Osteoblast (primary cell): ENCODE data around the gene CDYL2. TPM values are rescaled to one million over a fixed set of nuclear protein-coding genes. Genes with fewer than 3 reads are reported as not detected.

Source experiments
- DNase-seq: peaks from one replicate; pipeline ENCODE4 v3.0.0; 2011; ENCODE audit warnings: low spot score, mixed read lengths; ENCODE audit not compliant: insufficient read length; ENCODE audit errors: missing footprints
- H2AFZ ChIP-seq: 2 replicates; pipeline ENCODE4 v1.6.0; 2011; ENCODE audit warnings: mild to moderate bottlenecking, low read length
- H3K27ac ChIP-seq: 2 replicates; pipeline ENCODE4 v1.5.1; 2011; ENCODE audit warnings: mild to moderate bottlenecking, low read depth, low read length, moderate library complexity
- H3K27me3 ChIP-seq: 2 replicates; pipeline ENCODE4 v1.6.0; 2012; ENCODE audit warnings: mild to moderate bottlenecking, control low read depth, inconsistent platforms, low read length, moderate library complexity; ENCODE audit not compliant: insufficient read depth
- H3K36me3 ChIP-seq: 2 replicates; pipeline ENCODE4 v1.5.1; 2011; ENCODE audit warnings: mild to moderate bottlenecking, low read length, control low read depth, moderate library complexity; ENCODE audit not compliant: insufficient read depth
- H3K4me1 ChIP-seq: 2 replicates; pipeline ENCODE4 v1.5.1; 2011; ENCODE audit warnings: mild to moderate bottlenecking, low read length, control low read depth, moderate library complexity; ENCODE audit not compliant: insufficient read depth
- H3K4me2 ChIP-seq: 2 replicates; pipeline ENCODE4 v1.6.0; 2011; ENCODE audit warnings: mild to moderate bottlenecking, low read length; ENCODE audit not compliant: insufficient read depth
- H3K4me3 ChIP-seq: fragments of 200-600 bp; sonication (generic); 3 replicates; pipeline ENCODE4 v1.5.1; 2012; ENCODE audit warnings: mild to moderate bottlenecking, low read length, inconsistent platforms; ENCODE audit not compliant: insufficient read depth
- H3K79me2 ChIP-seq: 2 replicates; pipeline ENCODE4 v1.6.0; 2012; ENCODE audit warnings: mild to moderate bottlenecking, low read length, control low read depth, inconsistent platforms; ENCODE audit not compliant: insufficient read depth
- H3K9me3 ChIP-seq: 2 replicates; pipeline ENCODE4 v1.5.1; 2011; ENCODE audit warnings: low read depth, low read length, control low read depth
- H4K20me1 ChIP-seq: 2 replicates; pipeline ENCODE4 v1.6.0; 2012; ENCODE audit warnings: mild to moderate bottlenecking, low read length, control low read depth; ENCODE audit not compliant: insufficient read depth
- CTCF ChIP-seq: IDR thresholded peaks from 2 replicates; pipeline ENCODE4 v1.5.1; 2011; ENCODE audit warnings: mild to moderate bottlenecking, low read depth, low read length, moderate library complexity; ENCODE audit errors: extremely low read depth
- total RNA-seq: library from RNA; depleted of rRNA; stranded (reverse); fragments of >200 nt; gene quantifications from 2 replicates; pipeline ENCODE4 v1.2.3, GENCODE V29; 2012

CDYL2 gene
- total RNA-seq, 1 donor: 8.3 TPM

DNA sequence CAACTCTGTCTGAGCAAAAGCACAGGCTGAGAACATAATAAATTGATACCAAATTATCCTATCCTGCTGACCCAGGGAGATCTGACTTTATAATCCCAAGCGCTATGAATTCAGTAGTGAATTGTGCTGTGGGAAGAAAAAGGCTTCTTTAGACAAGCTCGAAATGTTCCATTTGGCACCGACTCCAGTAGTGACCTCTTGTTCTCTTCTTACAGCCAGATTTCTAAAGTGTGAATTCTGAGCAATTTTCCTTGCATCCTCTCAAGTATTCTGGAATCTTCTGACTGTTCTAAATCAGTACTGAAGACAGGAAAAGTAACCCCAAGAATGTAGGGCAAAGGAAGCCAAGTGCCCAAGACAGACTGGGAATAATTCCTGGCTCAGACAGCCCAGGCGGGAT lies 58.2 kb downstream of the CDYL2 start:
- no peak for DNase-seq
- H3K79me2 ChIP-seq: peaks cover 12% of the 10 kb centered on the region
- H3K27me3 ChIP-seq: no peaks in the 10 kb centered on the region
- H3K4me1 ChIP-seq: peaks cover 3% of the 10 kb centered on the region
- H2AFZ ChIP-seq: no peak overlapping the region
- H3K27ac ChIP-seq: no peak overlapping the region
- peaks cover 12% of the 10 kb centered on the region for H4K20me1 ChIP-seq
- H3K36me3 ChIP-seq: no peaks in the 10 kb centered on the region
- no peaks in the 10 kb centered on the region for H3K9me3 ChIP-seq
- TF ChIP-seq CTCF: no peak
- H3K4me3 ChIP-seq: no peak overlapping the region
- no peak overlapping the region for H3K4me2 ChIP-seq

DNA sequence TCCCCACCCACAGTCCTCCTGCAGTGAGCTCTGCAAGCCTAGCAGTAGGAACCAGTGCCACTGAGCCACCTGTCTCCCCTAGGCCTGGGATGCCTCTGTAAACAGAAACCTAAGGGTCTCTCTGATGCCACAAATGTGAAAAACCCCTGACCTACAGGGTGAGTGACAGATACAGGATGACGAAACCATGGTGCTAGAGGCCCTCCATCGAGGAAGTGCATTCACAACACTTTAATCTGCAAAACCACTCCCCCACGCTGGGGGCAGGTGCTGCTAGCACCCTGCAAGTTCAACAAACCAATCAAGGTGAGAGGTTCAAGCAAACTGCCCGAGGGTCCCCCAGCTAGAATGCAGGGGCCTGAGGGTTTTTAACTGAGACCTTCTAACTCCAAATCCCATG lies 59.5 kb downstream of the CDYL2 start:
- Histone ChIP-seq H3K27ac (no peak overlapping the region), H2AFZ (no peak overlapping the region), H3K79me2 (peaks cover 12% of the 10 kb centered on the region), H3K4me1 (no peaks in the 10 kb centered on the region), H3K4me2 (no peak overlapping the region), H3K4me3 (no peak overlapping the region), H4K20me1 (peaks cover 12% of the 10 kb centered on the region), H3K9me3 (no peaks in the 10 kb centered on the region), H3K27me3 (no peaks in the 10 kb centered on the region), H3K36me3 (no peaks in the 10 kb centered on the region)
- no peak for DNase-seq
- no peak for TF ChIP-seq CTCF

GRCh38 chr16:80743772-80744171 lies 60.6 kb downstream of the CDYL2 start:
- Histone ChIP-seq H3K36me3 (no peaks in the 10 kb centered on the region), H3K79me2 (peaks cover 12% of the 10 kb centered on the region)

DNA sequence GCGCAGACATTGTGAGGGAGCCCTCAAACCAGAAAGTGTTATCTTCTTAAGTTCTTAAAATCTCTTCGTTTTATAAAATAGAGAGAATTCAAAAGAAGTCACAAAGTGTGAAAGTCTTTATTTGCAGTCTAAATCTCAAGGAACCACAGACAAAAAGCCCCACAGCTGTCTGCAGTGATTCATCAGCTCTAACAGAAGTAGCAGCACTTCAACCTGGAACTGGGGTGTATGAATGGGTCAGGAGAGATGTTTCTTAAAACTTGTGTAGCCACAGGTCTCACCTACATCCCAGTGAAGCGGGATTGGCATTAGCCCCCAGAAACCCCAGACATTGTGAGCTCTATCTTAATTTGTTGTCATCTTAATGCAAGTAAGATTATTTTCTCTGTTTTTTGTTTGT lies 61.1 kb downstream of the CDYL2 start:
- H3K4me3 ChIP-seq: no peak overlapping the region
- no peaks in the 10 kb centered on the region for H3K36me3 ChIP-seq
- no peak overlapping the region for H2AFZ ChIP-seq
- H3K4me1 ChIP-seq: no peaks in the 10 kb centered on the region
- H3K27me3 ChIP-seq: no peaks in the 10 kb centered on the region
- no peaks in the 10 kb centered on the region for H3K9me3 ChIP-seq
- no peak for TF ChIP-seq CTCF
- H3K4me2 ChIP-seq: no peak overlapping the region
- H3K27ac ChIP-seq: no peak overlapping the region
- H3K79me2 ChIP-seq: peaks cover 9% of the 10 kb centered on the region
- H4K20me1 ChIP-seq: peaks cover 12% of the 10 kb centered on the region
- no peak for DNase-seq

More at GRCh38 chr16:80743772-80744171, 60.6 kb downstream of the CDYL2 start:
- no peak for DNase-seq
- H3K9me3 ChIP-seq: no peaks in the 10 kb centered on the region
- H3K4me3 ChIP-seq: no peak overlapping the region
- no peak overlapping the region for H3K4me2 ChIP-seq
- no peaks in the 10 kb centered on the region for H3K27me3 ChIP-seq
- TF ChIP-seq CTCF: no peak
- no peak overlapping the region for H2AFZ ChIP-seq
- H4K20me1 ChIP-seq: peaks cover 12% of the 10 kb centered on the region
- no peak overlapping the region for H3K27ac ChIP-seq
- no peaks in the 10 kb centered on the region for H3K4me1 ChIP-seq
